T1000 (cell line): ENCODE results near the gene LRP11.
"Not testable (repeated sequence)": the region's sequence is repeated elsewhere in the genome, so short reads cannot be mapped to it uniquely, and the experiment has no call there.

Experiments
- DNase-seq: peaks from one replicate; lab custom pipeline; 2025; ENCODE audit warnings: mixed read lengths; lab: John Stamatoyannopoulos, UW

Gene LRP11

DNA sequence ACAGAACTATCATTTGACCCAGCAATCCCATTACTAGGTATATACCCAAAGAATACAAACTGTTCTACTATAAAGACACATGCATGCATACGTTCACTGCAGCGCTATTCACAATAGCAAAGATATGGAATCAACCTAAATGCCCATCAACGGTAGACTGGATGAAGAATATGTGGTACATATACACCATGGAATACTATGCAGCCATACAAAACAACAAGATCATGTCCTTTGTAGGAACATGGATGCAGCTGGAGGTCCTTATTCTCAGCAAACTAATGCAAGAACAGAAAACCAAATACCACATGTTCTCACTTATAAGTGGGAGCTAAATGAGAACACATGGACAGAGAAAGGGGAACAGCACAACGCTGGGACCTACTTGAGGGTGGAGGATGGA is 15.8 kb downstream of the LRP11 start:
- DNase-seq: not testable (repeated sequence)

DNA sequence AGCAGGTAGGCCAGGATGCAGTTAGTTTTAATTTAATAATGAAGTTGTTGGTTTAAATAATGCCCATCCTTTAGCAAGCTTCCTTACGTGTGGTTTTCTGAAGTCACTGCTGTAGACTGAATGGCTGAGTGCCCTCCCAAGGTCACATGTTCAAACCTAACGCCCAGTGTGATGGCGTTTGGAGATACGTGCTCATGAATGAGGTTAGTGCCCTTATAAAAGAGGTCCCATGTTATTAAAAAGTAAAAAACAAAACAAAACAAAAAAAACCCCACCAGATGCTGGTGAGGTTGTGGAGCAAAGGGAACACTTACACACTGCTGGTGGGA is 16.3 kb downstream of the LRP11 start:
- no peak for DNase-seq

DNA sequence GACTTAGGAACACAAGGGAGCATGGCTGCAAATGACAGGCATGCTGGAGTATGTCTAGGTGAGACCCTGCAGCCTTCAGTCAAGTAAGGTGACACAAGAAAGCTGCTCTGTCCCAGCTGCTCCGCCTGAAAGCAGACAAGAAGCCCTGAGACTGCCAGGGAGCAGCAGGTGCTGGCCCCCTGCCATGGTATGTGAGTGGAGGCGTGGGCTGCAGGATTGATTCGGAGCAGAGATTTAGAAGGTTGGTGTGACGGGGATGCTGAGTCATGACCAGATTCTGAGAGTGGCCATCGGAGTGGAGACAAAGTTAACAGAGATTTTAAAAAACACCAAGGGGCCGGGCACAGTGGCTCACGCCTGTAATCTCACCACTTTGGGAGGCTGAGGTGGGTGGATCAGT is 17.8 kb downstream of the LRP11 start:
- DNase-seq: no peak

DNA sequence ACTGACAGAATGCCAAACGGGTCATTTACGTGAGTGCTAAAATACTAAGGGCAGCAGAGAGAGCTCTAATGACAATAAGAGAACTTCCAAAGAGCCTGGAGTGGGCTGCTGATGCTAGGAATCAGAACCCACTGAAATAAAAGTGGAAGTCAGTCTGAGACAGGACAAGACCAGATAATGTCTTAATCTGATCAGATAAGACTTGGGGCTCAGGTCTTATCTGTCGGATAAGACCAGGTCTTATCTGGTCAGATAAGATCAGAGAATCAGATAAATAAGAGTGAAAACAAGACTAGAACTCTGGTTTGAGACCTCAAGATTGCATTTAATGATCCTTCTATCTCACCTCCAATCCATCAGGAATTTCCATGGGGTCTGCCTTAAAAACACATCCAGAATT is 18.6 kb downstream of the LRP11 start:
- no peak for DNase-seq

DNA sequence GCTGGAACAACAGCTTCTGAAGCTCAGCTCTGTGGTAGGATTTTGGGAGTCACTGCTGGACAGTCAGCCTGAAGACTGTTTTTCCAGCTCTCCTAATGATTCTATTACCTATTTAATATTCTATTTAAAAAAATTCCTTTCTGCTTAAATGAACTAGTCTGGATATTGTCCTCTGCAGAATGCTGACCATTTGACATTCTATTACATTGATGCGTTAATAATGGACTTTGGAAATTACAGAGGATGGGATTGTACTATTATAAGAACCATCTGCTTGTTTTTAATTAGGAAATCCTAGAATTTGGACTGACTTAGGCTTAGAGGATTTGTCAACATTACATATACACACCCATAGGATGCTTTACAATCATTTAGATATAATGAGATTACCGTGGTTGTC is 19.7 kb downstream of the LRP11 start:
- DNase-seq: no peak

DNA sequence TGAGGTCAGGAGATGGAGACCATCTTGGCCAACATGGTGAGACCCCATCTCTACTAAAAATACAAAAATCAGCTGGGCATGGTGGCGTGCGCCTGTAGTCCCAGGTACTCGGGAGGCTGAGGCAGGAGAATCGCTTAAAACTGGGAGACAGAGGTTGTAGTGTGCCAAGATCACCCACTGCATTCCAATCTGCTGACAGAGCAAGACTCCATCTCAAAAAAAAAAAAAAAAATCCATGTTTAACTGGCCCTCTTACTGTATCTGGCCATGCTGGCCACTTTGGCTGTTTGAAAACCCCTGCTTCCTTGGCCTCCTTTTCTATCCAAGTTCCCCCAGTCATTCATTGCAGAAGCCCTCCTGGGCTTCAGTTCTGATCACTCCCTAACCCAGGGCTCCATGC is 20.1 kb downstream of the LRP11 start:
- not testable (repeated sequence) for DNase-seq

DNA sequence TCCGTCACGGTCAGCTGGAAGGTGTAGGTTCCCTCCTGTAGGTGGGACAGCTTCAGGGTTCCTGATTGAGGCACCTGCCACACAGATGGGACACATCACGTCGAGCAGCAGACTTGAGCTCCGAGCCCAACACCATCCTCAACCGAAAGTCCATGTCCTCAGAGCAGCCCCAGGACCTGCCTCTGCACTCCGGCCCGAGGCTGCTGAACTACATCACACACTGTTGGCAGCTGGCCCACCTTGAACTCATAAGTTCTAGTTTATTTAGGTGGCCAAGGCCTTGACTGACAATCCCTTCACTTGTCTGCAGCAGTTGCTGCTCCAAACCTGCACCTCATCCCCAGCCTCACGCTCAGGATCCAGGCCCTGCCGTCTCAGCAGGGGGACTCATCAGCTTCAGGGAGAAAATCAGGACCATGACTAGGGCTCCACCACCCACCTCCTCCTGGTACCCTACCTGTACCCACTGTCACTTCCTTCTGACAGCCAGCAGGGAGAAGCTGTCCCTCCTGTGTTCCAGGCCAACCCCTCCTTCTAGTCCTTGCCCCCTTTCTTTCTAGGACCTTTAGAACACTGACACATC is 21.0 kb downstream of the LRP11 start:
- DNase-seq: no peak

DNA sequence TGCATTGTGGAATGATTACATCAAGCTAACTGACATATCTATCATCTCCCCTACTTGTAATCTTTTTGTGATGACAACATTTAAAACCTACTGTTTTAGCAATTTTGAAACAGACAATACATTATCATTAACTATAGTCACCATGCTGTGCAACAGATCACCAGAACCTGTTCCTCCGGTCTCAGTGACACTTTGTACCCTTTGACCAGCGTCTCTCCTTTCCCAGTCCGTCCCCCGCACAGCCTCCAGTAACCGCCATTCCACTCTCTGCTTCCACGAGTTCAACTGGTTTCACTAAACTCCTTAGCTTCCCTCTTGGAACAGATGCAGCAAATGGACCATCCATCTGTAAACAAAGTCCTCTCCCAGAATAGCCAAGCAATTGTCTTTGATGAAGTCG is 21.8 kb downstream of the LRP11 start:
- no peak for DNase-seq

DNA sequence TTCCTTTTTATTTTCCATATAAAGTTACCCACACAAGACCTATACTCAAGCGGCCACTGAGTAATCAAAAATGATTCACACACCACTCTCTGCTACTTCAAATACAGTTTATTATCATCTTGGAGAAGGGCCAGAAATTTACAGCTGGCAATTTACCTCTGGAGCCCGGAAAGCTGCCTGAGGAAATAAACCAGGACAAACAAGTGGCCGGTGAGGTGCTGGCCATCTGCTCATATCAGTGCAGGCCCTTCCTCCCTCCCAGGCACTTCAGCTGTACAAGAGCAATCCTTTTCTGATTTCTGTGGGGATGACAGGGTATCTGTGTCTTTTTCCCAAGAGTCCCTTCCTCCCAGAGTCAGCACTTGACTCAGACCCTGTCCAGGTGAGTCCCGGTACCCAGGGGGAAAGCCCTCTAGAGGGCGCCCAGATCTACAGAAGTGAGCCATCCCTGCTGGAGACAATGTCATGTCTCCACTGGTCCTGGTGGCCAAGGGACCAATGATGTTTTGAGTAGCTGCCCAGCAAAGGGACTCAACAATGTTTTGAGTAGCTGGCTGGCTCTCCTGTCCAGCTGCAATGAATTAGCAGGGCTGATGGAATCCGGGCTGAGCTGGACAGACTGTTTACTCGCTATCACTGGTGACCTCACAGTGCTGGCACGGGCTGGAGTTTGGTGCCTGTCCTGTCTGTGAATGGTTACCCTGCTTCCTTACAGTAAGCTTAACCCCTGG is 23.6 kb downstream of the LRP11 start:
- no peak for DNase-seq

DNA sequence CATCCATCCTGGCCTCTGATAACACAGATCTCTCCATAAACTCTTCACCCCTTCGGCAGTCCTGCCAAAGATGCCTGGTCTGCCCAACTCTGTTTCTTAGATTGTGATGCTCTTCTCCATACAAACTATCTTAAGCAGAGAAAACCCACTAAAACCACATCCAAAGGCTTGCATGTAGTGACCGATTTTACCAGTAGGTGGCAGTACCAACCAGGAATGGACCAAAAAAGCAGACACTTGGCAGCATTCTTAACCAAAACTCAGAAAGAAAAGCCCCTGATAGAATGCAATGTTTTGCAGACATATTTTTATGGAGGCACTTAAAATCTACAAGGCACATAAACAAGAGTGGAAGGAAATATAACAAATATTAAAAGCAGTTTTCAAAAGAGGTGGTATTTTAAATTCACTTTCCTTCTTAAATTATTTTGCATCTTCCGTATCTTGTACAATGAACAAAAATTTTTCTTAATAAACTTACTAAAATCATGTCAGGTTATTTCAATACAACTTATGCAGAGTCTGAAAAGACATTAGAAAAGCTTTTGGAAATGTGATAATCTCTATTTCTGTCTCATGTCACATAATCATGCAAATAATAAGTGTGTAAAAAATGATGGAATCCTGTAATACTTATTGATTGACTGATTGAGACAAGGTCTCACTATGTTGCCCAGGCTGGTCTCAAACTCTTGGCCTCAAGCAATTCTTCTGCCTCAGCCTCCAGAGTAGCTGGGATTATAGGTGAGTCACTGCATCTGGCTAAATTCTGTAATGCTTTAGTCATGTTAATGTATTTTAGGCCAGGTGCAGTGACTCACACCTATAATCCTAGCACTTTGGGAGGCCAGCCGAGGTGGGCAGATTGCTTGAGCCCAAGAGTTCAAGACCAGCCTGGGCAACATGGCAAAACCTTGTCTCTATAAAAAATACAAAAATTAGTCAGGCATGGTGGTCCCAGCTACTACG is 29.4 kb downstream of the LRP11 start:
- DNase-seq: peak; percentile 59

DNA sequence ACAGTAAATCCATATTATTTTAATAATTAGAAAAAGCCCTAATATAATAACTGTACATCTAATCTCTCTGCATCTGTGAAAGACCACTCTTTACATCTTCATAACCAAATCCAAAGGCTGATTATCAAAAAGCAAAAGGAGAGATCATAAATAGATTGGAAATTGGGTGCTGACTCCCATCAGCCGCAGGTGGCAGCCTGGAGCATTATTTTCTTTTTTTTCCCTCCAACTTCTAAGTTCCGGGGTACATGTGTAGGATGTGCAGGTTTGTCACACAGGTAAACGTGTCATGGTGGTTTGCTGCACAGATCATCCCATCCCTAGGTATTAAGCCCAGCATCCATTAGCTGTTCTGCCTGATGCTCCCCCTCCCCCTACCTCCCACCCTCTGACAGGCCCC is 30.5 kb downstream of the LRP11 start:
- DNase-seq: no peak

DNA sequence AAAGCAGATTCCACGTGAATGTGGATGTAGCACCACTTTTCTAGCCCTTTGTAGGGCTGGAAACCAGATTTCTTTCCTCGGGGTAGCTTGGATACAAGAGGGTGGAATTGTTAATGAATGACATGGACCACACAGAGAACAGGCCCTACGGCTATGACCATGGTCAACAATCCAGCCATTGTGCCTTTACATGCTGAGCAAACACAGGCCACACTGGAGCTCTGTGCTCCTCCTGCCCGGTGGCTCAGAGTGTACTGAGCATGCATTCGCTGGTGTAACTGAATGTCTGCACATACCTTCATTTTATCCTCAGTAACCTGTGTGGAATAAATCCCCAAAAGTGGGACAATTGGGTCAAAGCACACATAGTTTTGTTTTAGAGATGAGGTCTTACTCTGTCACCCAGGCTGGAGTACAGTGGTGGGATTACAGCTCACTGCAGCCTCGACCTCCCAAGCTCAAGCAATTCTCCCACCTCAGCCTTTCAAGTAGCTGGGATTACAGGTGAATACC is 32.8 kb downstream of the LRP11 start:
- no peak for DNase-seq

DNA sequence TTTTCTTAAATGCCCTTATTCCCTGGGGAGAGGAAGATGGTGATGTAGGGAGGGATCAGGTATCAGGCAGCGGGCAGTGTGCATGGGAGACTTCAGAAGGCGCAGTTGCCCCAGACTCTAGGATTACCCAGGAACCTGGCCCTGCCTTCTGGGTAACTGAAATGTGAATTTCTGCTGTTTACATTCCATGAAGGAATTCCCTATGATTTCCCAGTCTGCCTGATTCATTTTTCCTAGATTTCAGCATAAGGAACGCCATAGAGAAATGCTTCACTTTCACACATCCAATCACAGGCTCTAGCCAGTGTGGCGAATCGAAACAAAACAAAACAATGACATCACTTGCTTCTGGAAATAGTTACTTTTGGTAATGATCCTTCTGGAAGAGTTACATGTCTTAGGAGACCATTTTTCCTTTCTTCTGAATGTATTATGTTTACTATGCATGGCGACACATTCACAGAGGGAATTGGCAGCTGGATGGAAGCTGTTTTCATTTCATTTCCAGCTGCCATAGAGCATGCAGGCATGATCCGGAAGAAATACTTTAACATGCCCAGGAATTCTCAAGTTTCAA is 33.3 kb downstream of the LRP11 start:
- no peak for DNase-seq

DNA sequence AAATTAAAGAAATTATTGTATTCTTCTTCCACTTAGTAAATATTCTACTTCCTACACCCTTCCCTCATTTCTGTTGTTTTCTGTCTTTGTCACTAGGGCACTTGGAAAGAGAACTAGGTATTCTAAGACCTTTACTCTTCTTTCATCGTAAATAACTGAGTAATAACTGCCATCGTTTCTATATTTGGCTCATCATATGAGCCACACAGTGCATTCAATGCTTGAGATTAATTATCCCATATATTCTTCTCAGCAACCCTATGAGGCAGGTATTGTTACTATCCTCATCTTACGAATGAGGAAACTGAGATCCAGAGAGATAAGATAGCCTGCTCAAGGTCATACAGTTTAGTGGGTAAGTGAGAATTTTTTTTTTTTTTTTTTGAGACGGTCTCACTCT is 38.9 kb downstream of the LRP11 start:
- no peak for DNase-seq

DNA sequence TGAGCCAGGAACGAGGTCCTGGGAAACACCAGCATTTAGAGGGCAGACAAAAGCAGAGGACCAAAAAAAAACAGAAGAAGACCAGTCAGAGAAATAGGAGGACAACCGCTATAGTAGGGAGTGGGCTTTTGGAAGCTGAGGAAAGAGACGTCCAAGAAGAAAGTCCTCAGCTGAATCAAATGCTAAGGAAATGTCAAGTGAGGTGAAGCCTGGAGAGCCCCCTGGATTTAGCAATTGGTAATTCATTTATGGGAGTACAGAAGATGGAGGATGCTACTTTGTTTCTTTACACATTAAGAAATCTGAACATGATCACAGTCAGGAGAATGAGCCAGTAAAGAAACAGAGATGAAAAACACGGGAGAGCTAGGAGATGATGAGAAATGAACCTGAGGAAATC is 41.1 kb downstream of the LRP11 start:
- DNase-seq: no peak

DNA sequence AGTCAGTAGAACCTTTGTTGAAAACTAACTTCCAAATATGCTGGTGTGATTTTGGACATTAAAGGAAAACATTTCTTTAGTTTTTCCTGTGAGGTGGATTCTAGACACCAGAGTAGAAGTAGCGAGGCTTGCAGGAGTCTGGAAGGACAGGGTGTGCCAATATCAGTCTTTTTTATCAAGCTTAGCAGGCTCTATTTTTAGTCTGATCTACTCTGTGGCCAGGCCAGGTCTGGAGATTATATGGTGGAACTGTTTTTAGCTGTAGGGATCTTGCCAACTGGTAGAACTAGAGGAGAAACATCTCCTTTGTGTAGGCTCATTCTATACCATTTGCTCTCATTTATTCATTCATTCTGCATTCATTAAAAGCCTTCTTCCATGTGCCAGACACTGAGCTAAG is 42.7 kb downstream of the LRP11 start:
- DNase-seq: no peak

DNA sequence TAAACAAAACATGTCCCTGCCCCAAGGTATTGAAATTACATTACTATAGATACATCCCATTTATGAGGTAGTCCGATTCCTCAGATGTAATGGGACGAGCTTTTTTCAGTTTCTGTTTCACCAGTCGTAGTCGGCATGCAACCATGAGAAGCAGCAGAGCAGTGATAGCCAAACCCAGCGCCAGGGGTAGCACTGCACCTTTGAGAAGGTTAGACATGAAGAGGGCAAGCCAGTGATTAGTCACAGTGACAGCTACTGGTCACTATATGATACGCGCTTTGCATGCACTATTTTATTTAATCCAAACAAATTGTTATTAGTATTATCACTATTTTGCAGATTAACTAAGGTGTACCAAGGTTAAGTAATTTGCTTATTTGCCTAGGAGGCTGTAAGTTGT is 43.7 kb downstream of the LRP11 start:
- DNase-seq: no peak

DNA sequence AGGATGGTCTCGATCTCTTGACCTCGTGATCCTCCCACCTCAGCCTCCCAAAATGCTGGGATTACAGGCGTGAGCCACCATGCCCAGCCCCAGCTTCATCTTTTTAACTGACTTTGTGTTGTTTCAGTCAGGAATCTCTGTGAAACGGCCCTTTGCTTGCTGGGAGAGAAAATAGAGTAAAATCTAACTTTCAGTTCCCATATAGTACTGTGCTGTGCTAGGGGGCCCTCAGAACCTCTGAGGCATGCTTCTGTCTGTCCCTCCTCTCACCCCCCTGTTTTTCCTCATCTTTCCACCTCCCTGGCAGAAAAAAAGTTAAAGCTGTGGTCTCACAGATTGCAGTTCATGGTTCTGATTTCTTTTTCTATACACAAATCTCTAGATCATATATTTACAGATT is 48.4 kb downstream of the LRP11 start:
- no peak for DNase-seq

DNA sequence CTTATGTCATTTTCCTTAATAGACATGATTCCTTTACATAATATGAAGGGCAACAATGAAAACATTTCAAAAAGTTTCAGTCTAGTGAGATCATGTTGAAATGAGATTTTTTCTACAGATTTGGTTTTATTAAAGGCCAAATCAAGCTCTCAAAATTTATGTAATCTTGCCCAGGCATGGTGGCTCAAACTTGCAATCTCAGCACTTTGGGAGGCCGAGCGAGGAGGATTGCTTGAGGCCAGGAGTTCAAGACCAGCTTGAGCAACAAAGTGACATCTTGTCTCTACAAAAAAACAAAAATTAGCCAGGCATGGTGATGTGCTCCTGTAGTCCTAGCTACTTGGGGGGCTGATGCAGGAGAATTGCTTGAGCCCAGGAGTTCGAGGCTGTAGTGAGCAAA is 50.8 kb downstream of the LRP11 start:
- DNase-seq: no peak

DNA sequence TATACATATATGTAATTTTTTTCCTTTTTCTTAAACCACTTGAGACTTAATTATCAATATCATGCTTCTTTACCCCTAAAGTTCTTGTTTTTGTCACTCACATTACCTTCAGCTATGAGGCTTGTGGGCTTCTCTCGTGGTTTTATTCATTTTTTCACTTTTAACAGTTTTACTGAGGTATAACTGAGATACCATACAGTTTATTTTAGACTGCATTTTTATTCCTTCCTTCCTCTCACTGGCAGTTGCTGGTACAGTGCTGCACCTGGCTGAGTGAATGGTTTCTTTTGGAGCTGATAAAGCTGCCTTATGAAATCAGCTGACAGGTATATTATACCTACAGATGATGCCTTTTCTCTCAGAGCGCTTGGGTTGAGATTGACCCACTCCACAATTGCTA is 54.4 kb downstream of the LRP11 start:
- DNase-seq: no peak

DNA sequence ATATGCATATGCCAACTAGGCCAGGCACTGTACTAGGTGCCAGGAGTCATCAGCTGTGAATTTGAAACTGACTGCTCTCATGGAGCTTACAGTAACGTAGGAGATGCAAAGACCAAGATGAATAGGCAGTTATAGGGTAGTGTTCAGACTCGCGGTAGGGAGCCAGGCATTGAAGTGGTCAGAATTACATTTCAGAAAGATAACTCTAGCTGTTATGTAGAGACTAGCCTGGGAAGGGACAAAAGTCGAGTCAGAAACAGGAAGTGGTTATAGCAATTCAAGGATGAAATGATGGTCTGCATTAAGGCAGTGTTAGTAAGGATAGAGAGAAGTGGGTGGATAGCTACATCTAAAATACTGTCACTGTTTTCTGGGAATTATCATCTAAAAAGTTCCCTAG is 58.0 kb downstream of the LRP11 start:
- no peak for DNase-seq

DNA sequence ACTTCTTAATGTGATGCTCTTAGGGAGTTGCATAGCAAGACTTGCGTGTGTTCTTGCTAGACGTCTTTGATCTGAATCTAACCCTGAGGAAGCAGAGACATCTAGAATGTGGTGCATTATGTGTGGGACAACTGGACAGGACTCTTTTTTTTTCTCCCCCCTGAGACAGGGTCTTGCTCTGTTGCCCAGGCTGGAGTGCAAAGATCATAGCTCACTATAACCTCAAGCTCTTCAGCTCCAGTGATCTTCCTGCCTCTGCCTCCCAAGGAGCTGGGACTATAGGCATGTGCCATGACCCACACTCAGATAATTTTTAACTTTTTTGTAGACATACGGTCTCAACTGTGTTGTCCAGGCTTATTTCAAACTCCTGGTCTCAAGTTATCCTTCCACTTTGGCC is 80.6 kb downstream of the LRP11 start:
- no peak for DNase-seq

DNA sequence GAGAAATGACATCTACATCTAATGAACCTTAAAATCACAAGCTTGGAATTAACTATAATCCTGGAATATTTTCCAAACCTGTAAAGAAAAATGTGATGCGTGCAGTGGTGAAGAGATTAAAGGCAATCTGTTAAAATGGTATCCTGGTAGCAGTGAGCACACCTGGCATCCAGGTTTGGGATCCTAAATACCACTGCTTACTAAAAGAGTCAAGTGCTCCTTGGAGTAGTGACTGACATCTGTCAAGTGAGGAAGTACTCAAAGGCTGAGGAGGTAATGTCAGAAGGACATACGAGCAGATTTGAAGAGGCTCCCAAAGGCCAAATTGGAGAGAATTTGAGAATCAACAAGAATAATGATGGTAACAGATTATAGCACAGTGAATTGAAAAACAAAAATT is 81.8 kb downstream of the LRP11 start:
- DNase-seq: no peak
